Measurements from ENCODE around the gene CEBPG.

CEBPG gene

DNA sequence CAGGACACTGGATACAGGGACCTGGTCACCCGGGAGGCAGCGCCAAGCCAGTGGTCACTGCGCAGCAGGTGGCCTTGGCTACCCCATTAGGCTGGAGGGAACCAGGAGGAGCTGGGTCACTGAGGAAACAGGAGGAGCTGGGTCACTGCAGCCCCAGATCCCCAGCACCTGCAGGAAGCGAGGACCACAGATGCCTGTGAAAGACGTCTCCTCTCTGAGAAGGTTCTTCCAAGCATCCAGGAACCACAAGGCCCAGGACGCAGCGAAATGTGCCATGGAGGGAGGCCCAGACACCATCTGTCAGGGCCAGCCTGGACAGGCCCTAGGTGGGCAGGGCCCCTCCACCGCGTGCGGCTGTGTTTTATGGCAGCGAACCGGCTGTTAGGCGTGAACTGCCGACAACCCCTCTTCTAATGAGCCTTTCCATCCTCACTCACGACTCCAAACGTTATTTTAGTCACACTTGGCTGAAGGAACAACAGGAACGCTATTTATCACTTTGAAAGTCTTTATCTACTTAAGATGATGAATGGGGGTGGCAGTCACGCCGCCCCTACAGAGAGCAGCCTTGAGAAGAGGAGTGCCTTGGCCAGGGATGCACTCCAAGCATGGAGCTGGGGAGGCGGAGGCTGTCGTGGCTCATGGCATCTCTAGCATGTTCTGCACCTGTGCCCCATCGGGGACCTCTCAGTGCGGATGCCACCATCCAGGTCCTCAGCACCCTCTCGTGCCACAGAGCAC is 53.3 kb downstream of the CEBPG start:
- no peak for DNase-seq

- no peak for DNase-seq
Measured at GRCh38 chr19:33427801-33428626, 54.5 kb downstream of the CEBPG start.

- no peak for DNase-seq
Measured at GRCh38 chr19:33428627-33429125, 55.2 kb downstream of the CEBPG start.

- DNase-seq, result no peak
Measured at GRCh38 chr19:33429891-33430673, 56.6 kb downstream of the CEBPG start.

GRCh38 chr19:33430674-33431277 is 57.3 kb downstream of the CEBPG start:
- DNase-seq, result peak; percentile 6

DNA sequence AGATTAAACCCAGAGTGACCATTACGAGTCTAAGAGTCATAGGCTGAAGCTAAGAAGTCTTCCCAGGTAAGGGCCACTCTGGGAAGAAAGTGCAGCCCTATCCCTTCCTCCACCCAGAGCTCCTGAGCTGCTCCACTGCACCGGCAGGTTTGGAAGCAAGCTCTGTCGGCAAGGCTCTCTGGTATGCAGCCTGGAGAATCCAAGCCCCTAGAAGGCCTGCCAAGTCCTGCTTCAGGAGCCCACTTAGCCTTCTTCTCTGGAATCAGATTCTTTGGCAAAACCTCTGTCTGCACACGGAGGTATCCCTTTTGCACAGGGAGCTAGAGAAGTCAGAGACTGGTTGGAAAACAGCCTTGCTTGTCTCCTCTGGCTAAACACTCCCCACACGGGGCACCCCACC is 58.5 kb downstream of the CEBPG start:
- DNase-seq, result peak; percentile 2
